Lung (tissue), 12 donors: Measurements from ENCODE around the gene DTD1. TPM values are rescaled to one million over a fixed set of nuclear protein-coding genes. Genes with fewer than 3 reads are reported as not detected.

Experiments
- ATAC-seq: fragments of 200-7000 bp; cut with Tn5 transposase; one replicate; pipeline ENCODE4 v1.9.1; 2020; ENCODE audit warnings: moderate number of reproducible peaks; ENCODE audit not compliant: insufficient read depth, low FRiP score
- DNase-seq, 3 donors: peaks; one replicate each; pipeline ENCODE4 v3.0.0-alpha.2; 2013 to 2017
- H3K27ac ChIP-seq, 2 donors: one replicate each; pipeline ENCODE4 v1.5.1; 2013; ENCODE audit warnings: mild to moderate bottlenecking in 2 of 2, moderate library complexity in 2 of 2, control low read depth in 1 of 2, inconsistent platforms in 1 of 2, low read depth in 1 of 2, low read length in 1 of 2
- H3K27me3 ChIP-seq, 3 donors: one replicate each; pipeline ENCODE4 v1.5.1; 2013; ENCODE audit warnings: low read length in 2 of 3; ENCODE audit not compliant: control insufficient read depth in 3 of 3, insufficient read depth in 3 of 3
- H3K36me3 ChIP-seq, 4 donors: one replicate each; pipeline ENCODE4 v1.5.1; 2013; ENCODE audit warnings: low read length in 4 of 4, mild to moderate bottlenecking in 1 of 4, moderate library complexity in 1 of 4; ENCODE audit not compliant: control insufficient read depth in 4 of 4, insufficient read depth in 4 of 4
- H3K4me1 ChIP-seq, 5 donors: one replicate each; pipeline ENCODE4 v1.5.1; 2013; ENCODE audit warnings: low read length in 5 of 5, mild to moderate bottlenecking in 2 of 5, moderate library complexity in 1 of 5; ENCODE audit not compliant: control insufficient read depth in 5 of 5, insufficient read depth in 5 of 5
- H3K4me3 ChIP-seq: one replicate; pipeline ENCODE4 v1.5.1; 2013; ENCODE audit warnings: mild to moderate bottlenecking, control low read depth, moderate library complexity
- H3K9ac ChIP-seq, 2 donors: one replicate each; pipeline ENCODE4 v1.5.1; 2013; ENCODE audit warnings: low read length in 2 of 2, control low read depth in 1 of 2; ENCODE audit not compliant: insufficient read depth in 1 of 2
- H3K9me3 ChIP-seq, 4 donors: one replicate each; pipeline ENCODE4 v1.5.1; 2013; ENCODE audit warnings: low read length in 3 of 4, mild to moderate bottlenecking in 1 of 4, moderate library complexity in 1 of 4; ENCODE audit not compliant: control insufficient read depth in 4 of 4, insufficient read depth in 3 of 4
- CTCF ChIP-seq: IDR thresholded peaks from 2 replicates; pipeline ENCODE4 v1.5.1; 2012; ENCODE audit warnings: mild to moderate bottlenecking; ENCODE audit errors: control extremely low read depth, extremely low read depth
- WGBS, 2 donors: extraction: QIAGEN DNeasy Blood & Tissue Kit; methylation state at CpG; one replicate each; pipeline ENCODE4 v1.1.7; 2013; 5-methylcytosine and 5-hydroxymethylcytosine counted together
- polyA plus RNA-seq, 2 donors: library from polyadenylated mRNA; stranded (reverse); fragments of 200-250 nt; gene quantifications; one replicate each; pipeline ENCODE4 v1.2.1, GENCODE V29; 2013
- total RNA-seq, 2 donors: library from RNA; depleted of rRNA in 1 of 2; stranded (reverse); fragments of >200 nt in 1 of 2; gene quantifications; one replicate each; pipeline ENCODE4 v1.2.1, GENCODE V29; 2014 to 2021
- donor health status: control.
- donor health status: control.
- donor health status: Bipolar disorder and iron deficiency.
- donor health status: healthy.
- donor health status: DM: yes; HTN: yes; CAD: no.

The DTD1 gene
- total and polyA plus RNA-seq, 4 donors = 17.4 to 39.2 (median 24.6) TPM

- TF ChIP-seq CTCF = no peak
- 100% methylated on average over 1 of the region's 1 CpG for WGBS, 2 donors
- no peak overlapping the region for H3K4me3 ChIP-seq
Measured at GRCh38 chr20:18635380-18635779, 47.5 kb downstream of the DTD1 start.

GRCh38 chr20:18637224-18637623, 49.4 kb downstream of the DTD1 start:
- Histone ChIP-seq H3K9ac (no peak overlapping the region), H3K4me1 (peaks cover 0 to 7% (median 0%) of the 10 kb centered on the region in 5 donors), H3K27me3 (no peaks in the 10 kb centered on the region), H3K27ac (no peak overlapping the region), H3K4me3 (no peak overlapping the region), H3K36me3 (peaks cover 0 to 1% (median 0%) of the 10 kb centered on the region in 4 donors), H3K9me3 (no peaks in the 10 kb centered on the region)
- DNase-seq = no peak
- no peak for TF ChIP-seq CTCF
- WGBS, 2 donors = 78 to 84% methylated on average over 5 of the region's 5 CpGs
- ATAC-seq = no peak

More at GRCh38 chr20:18635380-18635779, 47.5 kb downstream of the DTD1 start:
- Histone ChIP-seq H3K36me3 (peaks cover 0 to 6% (median 0%) of the 10 kb centered on the region in 4 donors), H3K9me3 (no peaks in the 10 kb centered on the region), H3K9ac (no peak overlapping the region), H3K27ac (no peak overlapping the region), H3K4me1 (peaks cover 0 to 7% (median 0%) of the 10 kb centered on the region in 5 donors), H3K27me3 (no peaks in the 10 kb centered on the region)
- no peak for ATAC-seq
- DNase-seq = no peak

GRCh38 chr20:18638768-18639167, 50.9 kb downstream of the DTD1 start:
- 96 to 100% methylated on average over 2 of the region's 2 CpGs for WGBS, 2 donors

More at GRCh38 chr20:18638768-18639167, 50.9 kb downstream of the DTD1 start:
- Histone ChIP-seq H3K27ac (no peak overlapping the region), H3K4me3 (no peak overlapping the region), H3K36me3 (peaks cover 0 to 1% (median 0%) of the 10 kb centered on the region in 4 donors), H3K9ac (no peak overlapping the region), H3K4me1 (peaks cover 0 to 7% (median 0%) of the 10 kb centered on the region in 5 donors), H3K9me3 (no peaks in the 10 kb centered on the region), H3K27me3 (no peaks in the 10 kb centered on the region)
- TF ChIP-seq CTCF = no peak
- ATAC-seq = no peak
- DNase-seq = no peak
